Measurements from ENCODE around the gene DUSP15. TPM values are rescaled to one million over a fixed set of nuclear protein-coding genes. Genes with fewer than 3 reads are reported as not detected.

DUSP15 gene
- total RNA-seq, 1 experiment from 2014 or later: not detected

- in situ Hi-C loops (cut with HindIII; ENCODE audit: low pct_unique_long_range_greater_than_20kb, low sequenced_read_pairs): no loop called here
- DNase-seq (ENCODE audit: low read depth): no peak
These were observed 31.3 kb upstream of the DUSP15 start for GRCh38 chr20:31901615-31902014.

GRCh38 chr20:31897541-31897940, 27.2 kb upstream of the DUSP15 start:
- no peak for DNase-seq (ENCODE audit: low read depth)
- in situ Hi-C loops (cut with HindIII; ENCODE audit: low pct_unique_long_range_greater_than_20kb, low sequenced_read_pairs): no loop called here

GRCh38 chr20:31896049-31896448, 25.7 kb upstream of the DUSP15 start:
- in situ Hi-C loops (cut with HindIII; ENCODE audit: low pct_unique_long_range_greater_than_20kb, low sequenced_read_pairs): no loop called here
- no peak for DNase-seq (ENCODE audit: low read depth)

- no peak for DNase-seq (ENCODE audit: low read depth)
- in situ Hi-C loops (cut with HindIII; ENCODE audit: low pct_unique_long_range_greater_than_20kb, low sequenced_read_pairs): no loop called here
These were observed 24.8 kb upstream of the DUSP15 start for GRCh38 chr20:31894980-31895675.

GRCh38 chr20:31890646-31891045, 20.3 kb upstream of the DUSP15 start:
- in situ Hi-C loops (cut with HindIII; ENCODE audit: low pct_unique_long_range_greater_than_20kb, low sequenced_read_pairs): no loop called here

GRCh38 chr20:31883829-31884228, 13.5 kb upstream of the DUSP15 start:
- DNase-seq (ENCODE audit: low read depth): no peak
- in situ Hi-C loops (cut with HindIII; ENCODE audit: low pct_unique_long_range_greater_than_20kb, low sequenced_read_pairs): no loop called here

More at GRCh38 chr20:31890646-31891045, 20.3 kb upstream of the DUSP15 start:
- DNase-seq (ENCODE audit: low read depth): no peak

GRCh38 chr20:31881945-31882344, 11.6 kb upstream of the DUSP15 start:
- in situ Hi-C loops (cut with HindIII; ENCODE audit: low pct_unique_long_range_greater_than_20kb, low sequenced_read_pairs): no loop called here

GRCh38 chr20:31879143-31879987, 9.0 kb upstream of the DUSP15 start:
- in situ Hi-C loops (cut with HindIII; ENCODE audit: low pct_unique_long_range_greater_than_20kb, low sequenced_read_pairs): no loop called here

More at GRCh38 chr20:31881945-31882344, 11.6 kb upstream of the DUSP15 start:
- no peak for DNase-seq (ENCODE audit: low read depth)

GRCh38 chr20:31877684-31878083, 7.4 kb upstream of the DUSP15 start:
- in situ Hi-C loops (cut with HindIII; ENCODE audit: low pct_unique_long_range_greater_than_20kb, low sequenced_read_pairs): no loop called here

More at GRCh38 chr20:31879143-31879987, 9.0 kb upstream of the DUSP15 start:
- peak; percentile 95 for DNase-seq (ENCODE audit: low read depth)

GRCh38 chr20:31875671-31876070, 5.3 kb upstream of the DUSP15 start:
- no peak for DNase-seq (ENCODE audit: low read depth)
- in situ Hi-C loops (cut with HindIII; ENCODE audit: low pct_unique_long_range_greater_than_20kb, low sequenced_read_pairs): no loop called here

More at GRCh38 chr20:31877684-31878083, 7.4 kb upstream of the DUSP15 start:
- DNase-seq (ENCODE audit: low read depth): no peak

GRCh38 chr20:31872406-31872805, 2.1 kb upstream of the DUSP15 start:
- DNase-seq (ENCODE audit: low read depth): no peak
- in situ Hi-C loops (cut with HindIII; ENCODE audit: low pct_unique_long_range_greater_than_20kb, low sequenced_read_pairs): no loop called here

- no peak for DNase-seq (ENCODE audit: low read depth)
- in situ Hi-C loops (cut with HindIII; ENCODE audit: low pct_unique_long_range_greater_than_20kb, low sequenced_read_pairs): no loop called here
These were observed 1.3 kb upstream of the DUSP15 start for GRCh38 chr20:31871618-31871954.

- in situ Hi-C loops (cut with HindIII; ENCODE audit: low pct_unique_long_range_greater_than_20kb, low sequenced_read_pairs): no loop called here
These were observed 645 bp upstream of the DUSP15 start for GRCh38 chr20:31870726-31871617.

GRCh38 chr20:31869673-31869941, 720 bp downstream of the DUSP15 start:
- in situ Hi-C loops (cut with HindIII; ENCODE audit: low pct_unique_long_range_greater_than_20kb, low sequenced_read_pairs): no loop called here

More at GRCh38 chr20:31870726-31871617, 645 bp upstream of the DUSP15 start:
- DNase-seq (ENCODE audit: low read depth): no peak

GRCh38 chr20:31868853-31869672, 1.3 kb downstream of the DUSP15 start:
- DNase-seq (ENCODE audit: low read depth): no peak
- in situ Hi-C loops (cut with HindIII; ENCODE audit: low pct_unique_long_range_greater_than_20kb, low sequenced_read_pairs): no loop called here

More at GRCh38 chr20:31869673-31869941, 720 bp downstream of the DUSP15 start:
- DNase-seq (ENCODE audit: low read depth): no peak

GRCh38 chr20:31866221-31866620, 4.1 kb downstream of the DUSP15 start:
- no peak for DNase-seq (ENCODE audit: low read depth)
- in situ Hi-C loops (cut with HindIII; ENCODE audit: low pct_unique_long_range_greater_than_20kb, low sequenced_read_pairs): no loop called here

- in situ Hi-C loops (cut with HindIII; ENCODE audit: low pct_unique_long_range_greater_than_20kb, low sequenced_read_pairs): no loop called here
These were observed 5.6 kb downstream of the DUSP15 start for GRCh38 chr20:31864521-31865400.

More at GRCh38 chr20:31864521-31865400, 5.6 kb downstream of the DUSP15 start:
- no peak for DNase-seq (ENCODE audit: low read depth)

Data from Caki2 (cell line).